GDM1 (cell line): ENCODE data around the gene CRACDL.
A peak's percentile ranks its signal among the peaks of the same experiment; 100 is the strongest.

Source experiments
- DNase-seq: peaks from one replicate; lab custom pipeline; 2025; lab: John Stamatoyannopoulos, UW

Gene CRACDL

GRCh38 chr2:98750593-98751282 lies 185.3 kb downstream of the CRACDL start:
- DNase-seq = no peak

GRCh38 chr2:98749066-98749450 lies 187.0 kb downstream of the CRACDL start:
- DNase-seq = peak; percentile 59

- DNase-seq = no peak
These were observed 187.5 kb downstream of the CRACDL start for GRCh38 chr2:98748292-98749065.

GRCh38 chr2:98747888-98748287 lies 188.1 kb downstream of the CRACDL start:
- DNase-seq = no peak

- DNase-seq = no peak
These were observed 189.6 kb downstream of the CRACDL start for GRCh38 chr2:98746426-98746825.

GRCh38 chr2:98744595-98744994 lies 191.4 kb downstream of the CRACDL start:
- no peak for DNase-seq
